HG02870 (cell line): ENCODE measurements around the gene HDAC11.
"Not testable (repeated sequence)": the region's sequence is repeated elsewhere in the genome, so short reads cannot be mapped to it uniquely, and the experiment has no call there.

Experiments used
- ATAC-seq: cut with Tn5 transposase; IDR thresholded peaks from one replicate; pipeline ENCODE4 v1.9.1; 2021; ENCODE audit warnings: mild to moderate bottlenecking, moderate library complexity; ENCODE audit not compliant: unreplicated experiment

HDAC11 gene

DNA sequence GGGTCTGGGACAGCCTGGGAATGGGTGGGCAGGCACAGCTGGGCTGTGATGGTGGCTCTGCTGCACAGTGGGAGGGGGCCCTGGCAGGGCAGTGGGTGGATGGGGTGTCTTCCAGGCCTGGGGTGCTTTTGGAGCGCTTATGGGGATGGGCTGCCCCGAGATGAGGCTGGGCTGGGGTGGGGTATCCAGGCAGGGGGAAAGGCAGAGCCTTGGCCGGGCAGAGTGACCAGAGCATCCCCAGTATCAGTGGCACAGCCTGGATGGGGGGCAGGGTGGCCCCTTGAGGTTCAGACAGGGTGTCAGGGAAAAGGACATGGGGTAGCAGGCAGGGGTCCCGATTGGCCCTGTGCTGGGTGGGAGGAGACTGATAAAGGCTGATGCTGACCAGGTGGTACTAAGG lies 26.6 kb downstream of the HDAC11 start:
- no peak for ATAC-seq

DNA sequence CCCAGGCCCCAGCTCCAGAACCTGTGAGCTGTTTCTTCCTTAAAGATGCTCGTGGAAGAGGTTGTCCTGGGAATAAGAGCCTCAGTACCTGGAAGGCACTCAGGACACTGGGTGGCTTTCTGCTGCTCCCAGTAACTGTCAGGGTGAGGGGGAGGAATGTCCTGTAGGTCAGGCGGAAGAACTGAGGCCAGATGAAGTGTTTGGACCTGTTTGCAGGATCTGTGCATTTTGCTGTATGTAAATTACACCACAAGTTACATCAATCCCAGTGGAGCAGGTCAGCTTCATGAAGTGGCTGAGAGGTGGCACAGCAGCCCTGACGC lies 27.1 kb downstream of the HDAC11 start:
- ATAC-seq = no peak

DNA sequence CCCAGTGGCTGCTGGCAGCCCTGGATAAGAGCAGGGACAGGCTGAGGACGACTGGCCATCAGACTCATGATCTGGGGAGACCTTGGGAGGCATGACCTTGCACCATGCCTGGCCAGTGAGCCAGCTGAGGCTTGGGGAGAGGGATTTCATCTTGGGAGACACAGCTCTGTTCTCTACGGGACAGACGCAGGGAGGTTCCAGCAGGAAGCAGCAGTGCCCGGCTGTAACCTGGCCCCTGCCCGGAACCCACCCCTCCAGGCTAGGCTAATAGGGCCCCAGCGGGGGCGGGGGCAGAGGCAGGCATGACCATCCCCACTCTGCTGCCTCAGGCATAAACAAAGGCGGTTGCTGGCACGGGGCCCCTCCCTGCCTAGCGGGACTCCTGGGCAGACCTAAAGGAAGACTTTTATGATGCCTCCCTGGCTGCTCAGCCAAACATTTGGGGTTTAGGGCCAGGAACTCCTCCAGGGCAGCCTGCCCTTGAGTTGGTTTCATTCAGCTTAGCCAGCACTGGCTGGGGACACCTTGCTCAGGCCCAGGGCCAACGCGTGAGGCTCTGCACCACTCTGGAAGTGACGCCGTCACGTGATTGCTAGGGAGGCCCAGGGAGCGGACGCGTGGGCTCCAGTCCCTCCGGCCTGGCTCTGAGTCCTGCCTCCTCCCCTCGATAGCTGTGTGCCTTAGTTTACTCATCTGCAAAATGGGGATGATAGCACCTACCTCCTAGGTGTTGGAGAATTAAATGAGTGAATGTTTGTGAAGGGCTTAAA lies 27.6 kb downstream of the HDAC11 start:
- ATAC-seq = no peak

DNA sequence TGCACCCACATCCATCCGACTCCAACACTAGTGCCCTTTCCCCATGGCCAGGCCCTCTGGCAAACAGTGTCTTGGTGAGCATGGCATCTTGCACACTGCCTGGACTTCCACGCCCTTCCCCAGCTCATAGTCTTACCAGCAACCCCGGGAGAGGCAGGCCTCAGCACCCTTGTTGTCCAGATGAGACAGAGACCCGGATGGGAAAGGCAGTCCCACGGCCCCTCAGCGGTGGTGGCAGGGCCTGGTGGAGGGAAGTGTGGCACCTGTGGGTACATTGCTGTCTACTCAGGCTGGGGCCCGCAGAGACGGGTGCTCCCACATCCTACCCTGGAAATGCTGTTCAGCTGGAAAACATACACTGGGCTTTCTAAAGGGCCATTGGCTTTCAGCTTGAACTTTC lies 28.4 kb downstream of the HDAC11 start:
- no peak for ATAC-seq

DNA sequence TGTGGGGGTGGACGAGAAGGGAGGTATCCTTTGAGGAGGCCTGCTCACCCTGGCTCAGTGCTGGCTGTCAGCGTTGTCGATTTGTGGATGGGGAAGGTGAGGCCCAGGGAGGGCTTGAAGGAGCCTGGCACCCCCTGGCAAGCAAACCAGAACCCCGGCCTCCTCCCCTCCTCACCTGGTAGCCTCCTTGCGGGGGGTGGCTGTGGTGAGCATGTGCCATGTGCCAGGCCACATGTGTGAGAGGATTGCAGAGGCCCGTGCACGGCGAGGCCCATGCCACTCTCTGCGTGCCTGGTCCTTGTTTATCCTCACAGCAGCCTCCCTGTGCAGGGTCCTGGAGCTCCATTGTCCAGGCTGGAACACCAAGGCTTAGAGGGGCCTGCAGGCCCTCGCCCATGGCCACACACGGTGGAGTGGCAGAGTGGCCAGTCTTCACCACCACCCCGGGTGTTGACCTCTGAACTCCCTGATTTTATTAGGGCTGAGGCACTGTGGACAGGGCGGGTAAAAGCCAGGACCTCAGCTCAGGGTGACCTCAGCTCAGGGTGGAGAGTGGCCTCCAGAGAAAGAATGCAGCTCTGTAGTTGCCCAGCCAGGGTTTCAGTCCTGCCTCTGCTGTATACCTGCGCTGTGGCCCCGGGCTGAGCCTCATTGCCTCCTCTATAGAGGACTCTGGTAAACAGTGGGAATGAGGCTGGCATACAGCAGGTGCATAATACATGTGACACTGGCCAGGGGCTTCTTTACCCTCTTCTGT lies 29.1 kb downstream of the HDAC11 start:
- ATAC-seq = no peak

DNA sequence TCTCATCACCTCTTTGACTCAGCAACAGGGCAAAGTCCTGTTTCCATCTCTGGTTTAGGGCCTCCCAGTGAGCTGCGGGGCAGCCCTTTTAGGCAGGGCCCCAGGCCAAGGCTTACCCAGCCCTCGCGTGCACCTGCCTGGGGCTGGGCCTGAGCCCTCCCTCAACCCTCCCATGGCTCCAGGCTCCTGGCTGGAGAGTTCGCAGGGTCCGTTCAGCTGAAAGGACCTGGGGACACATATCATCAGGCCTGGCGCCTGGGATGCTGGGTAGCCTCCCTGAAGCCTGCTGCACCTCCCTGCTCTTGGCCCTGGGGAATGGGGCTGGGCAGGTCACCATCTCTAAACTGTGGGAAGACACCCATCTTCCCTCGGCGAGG lies 29.7 kb downstream of the HDAC11 start:
- ATAC-seq = no peak

DNA sequence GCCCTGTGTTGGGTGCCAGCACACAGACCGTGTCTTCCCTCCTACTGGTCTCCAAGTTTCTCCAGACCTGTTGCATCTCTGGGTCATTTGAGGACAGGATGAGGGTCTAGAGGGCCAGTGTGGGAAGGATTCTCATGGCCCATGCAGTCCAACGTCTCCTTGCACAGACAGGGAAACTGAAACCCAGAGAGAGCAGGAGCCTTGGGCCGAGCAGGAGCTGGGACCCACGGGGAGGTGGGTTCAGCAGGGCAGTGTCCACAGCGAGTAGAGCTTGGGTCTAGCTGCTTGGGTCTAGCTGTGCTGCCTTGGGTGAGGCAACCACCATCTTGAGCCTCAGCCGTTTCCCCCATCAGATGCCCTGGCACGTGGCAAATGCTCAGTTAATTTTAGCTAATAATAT lies 32.3 kb downstream of the HDAC11 start:
- no peak for ATAC-seq

DNA sequence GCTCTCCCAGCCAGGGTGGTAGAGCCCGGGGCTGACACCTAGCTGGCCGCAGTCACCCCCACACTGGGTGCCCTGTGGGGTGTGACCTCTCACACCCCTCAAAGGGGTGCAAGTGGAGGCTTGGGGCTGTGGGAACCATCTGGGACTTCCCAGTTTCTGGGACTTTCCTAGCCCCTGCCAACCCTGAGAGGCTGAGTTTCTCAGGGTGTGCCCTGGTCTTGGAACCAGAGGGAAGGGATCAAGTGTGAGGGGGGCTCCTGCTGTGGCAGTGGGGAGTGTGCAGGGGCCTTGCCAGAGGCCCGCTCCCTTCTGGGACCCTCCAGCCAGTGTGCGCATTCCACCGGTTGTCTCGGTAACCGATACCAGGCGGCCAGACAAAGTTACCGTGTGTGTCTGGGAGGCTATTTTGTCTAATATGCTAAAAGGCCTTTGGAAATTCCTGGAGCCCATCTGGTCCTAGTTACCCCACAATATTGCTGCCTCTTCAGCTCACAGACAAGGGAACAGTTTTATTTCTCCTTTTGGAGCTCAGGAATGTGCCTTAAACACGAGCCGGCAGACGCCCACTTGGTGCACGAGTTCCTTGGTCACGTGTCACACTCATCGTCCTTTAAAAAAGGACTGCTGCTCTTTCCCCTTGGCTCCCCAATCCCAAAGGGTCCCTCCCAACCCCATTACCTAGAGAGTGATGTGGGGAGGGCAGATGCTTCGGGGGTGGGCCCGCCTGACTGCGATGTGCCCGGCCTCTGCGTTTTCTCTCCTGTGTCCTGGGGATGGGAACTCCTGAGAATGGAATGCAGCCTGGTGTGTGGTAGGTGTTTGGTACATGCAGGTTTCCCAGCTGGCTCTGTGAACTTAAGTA lies 33.2 kb downstream of the HDAC11 start:
- no peak for ATAC-seq

DNA sequence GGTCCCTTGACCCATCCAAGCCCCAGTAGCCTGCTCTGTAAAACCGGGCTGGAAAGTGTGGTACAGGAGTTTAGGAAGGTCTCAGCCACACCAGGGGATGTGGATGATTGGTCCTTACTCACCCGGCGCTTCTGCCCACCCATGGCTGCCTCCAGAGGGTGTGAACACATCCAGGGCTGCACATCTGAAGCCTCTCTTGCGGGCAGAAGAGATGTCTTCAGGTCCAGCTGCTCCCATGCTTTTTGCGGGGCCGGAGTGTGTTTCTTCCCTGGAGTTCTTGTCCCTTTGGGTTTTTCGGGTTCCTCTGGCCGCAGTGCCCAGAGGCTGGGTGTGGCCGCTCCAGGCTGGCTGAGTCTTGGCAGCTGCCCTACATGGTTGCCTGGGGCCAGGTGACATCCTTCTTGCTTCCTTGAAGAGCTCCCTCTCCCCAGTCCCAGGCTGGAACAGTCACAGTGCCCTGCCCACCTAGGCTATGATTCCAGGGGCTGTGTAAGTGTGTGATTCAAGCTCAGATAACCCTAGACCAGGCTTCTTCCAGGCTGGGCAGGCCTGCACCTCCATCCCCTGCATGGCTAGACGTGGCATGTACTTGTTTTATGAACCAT lies 33.9 kb downstream of the HDAC11 start:
- no peak for ATAC-seq

DNA sequence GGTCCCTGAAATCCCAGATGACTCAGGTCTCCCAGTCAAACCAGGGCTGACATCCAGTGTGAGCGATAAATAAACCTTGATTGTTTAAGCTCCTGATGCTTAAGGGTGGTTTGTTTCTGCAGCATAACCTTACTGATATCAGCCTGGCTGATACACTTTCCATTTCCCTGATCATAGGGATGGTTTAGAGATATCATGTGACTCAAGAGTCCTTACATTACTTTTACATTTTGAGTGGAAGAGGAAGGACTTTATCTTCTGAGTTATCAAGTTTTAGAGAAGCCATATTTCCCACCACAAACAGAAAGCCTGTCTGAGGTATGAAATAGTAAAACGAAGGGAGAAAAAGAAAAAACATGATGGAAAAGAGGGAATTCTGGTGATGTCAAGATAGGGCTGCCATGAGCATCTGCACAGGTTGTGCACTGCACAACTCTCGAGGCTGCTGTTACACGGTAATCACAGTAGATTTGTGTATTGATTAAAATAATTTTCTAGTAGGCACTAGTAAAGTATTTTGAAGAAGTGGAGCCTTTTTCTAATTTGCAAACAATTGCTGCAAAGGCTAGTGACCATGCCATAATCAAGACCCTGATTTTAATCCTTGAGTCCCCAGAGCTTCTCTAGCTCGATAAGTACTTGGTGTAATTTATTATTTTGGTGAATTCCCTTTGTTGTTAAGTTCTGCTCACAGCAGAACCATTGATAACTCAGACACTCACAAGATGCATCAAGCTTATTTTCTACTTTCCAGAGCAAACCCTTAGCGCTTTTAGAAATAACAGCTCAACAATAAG lies 34.7 kb downstream of the HDAC11 start:
- no peak for ATAC-seq

DNA sequence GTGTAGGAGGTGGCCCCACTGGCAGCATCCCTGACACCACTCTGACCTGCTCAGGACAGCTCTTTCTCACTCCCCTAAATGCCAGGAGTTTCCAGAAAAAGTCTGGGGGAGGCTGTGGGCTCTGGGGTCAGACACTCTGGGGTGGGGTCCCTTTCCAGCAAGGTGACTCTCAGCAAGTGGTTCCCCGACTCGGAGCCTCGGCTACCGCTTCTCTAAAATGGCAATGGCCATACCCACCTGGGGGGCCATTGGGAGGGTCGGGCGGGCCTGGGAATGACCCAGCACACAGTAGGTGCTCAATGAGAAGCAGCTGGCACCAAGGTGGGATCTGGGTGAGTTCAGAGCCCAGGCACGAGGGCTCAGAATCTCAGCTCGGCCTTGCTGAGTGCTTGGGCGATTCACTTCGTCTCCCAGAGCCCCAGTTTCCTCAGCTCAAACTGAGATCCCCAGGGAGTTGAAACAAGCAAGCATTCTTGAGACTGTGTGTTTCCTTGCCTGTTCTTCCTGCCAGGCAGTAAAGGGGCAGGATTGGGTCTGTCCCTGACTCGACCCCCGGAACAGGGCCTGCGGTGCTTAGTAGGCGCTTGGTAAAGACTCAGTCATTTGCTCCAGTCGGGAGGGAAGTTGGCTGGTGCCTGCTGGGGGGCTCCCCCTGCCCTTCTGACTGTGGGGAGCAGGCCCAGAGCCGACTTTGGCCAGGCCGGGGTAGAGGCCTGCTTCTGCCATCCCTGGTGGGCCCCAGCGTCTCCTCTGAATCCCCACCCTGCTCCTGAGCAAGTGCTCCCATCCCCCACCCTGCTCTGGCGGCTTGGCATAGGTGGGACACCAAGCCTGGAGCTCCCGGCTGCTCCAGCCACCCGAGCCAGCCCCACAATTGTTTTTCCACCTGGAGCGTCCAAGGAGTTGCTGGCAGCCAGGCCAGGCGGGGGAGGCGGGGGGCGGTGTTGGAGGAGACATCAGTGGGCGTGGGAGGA lies 36.0 kb downstream of the HDAC11 start:
- ATAC-seq = no peak

DNA sequence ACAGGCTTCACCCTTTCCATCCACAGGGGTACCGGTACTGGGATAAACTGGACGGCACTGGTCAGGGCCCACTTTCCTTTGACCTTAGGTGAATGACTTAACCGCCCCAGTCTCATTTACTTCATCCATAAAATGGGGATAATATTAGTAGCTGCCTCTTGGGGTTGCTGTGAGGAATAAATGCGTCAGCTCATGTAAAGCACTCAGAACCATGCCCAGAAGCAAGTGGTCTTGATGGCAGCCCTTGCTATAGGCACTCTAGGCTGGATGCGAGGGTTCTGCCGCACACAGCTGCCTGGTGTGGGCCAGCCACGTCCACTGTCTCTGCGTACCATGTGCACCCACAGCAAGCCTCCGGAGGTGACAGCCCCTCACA lies 36.6 kb downstream of the HDAC11 start:
- ATAC-seq = no peak

DNA sequence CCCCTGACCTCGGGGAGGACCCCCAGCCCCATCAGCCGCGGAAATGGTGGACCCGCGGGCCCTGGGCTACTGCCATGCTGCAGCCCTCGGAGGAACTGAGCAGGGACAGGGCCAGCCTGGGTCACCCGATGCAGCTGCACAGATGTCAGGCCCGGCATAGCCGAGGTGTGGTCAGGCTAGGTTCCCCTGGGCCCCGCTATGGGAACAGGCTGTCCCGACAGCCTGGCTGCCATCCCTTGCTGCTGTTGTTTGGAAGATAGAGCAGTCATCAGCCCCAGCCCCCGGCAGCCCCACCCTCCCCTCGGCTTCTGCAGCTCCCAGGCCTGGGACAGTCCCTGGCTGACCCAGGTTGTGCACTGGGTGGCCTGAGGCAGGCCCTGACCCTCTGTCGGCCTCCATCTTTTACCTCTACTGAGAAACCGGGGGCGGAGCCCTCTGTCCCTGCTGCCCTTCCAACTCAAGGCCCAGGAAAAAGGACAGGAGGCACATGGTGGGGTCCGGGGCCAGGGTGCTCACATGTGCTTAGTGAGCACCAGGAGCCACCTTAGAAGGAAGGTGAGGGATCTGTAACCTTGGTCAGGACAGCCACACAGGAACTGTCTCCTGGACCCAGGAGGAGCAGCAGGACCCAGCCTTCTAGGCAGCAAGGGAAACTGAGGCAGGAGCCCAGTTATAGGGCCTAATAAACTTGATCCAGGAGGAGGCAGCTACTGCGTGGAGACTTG lies 37.3 kb downstream of the HDAC11 start:
- ATAC-seq = no peak

DNA sequence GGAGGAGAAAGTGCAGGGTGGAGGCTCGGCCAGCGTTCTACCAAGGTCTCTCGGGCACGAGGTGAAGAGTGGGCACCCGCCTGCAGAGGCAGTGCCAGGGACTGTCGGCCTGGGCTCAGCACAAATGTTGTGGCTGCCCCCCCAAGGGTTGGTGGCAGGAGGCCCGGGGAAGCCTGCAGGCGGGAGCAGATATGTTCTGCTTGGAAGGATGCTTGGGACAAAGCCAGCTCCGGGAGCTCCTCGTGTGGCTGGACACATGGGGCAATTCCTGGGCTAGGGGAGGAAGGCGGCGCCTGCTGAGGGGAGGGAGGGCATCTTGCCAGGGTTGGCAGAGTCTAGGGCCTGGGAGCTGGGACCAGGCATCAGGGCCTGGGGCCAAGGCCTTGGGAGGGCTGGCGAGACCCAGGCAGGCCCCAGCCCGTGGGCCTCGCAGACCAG lies 38.4 kb downstream of the HDAC11 start:
- ATAC-seq = no peak

DNA sequence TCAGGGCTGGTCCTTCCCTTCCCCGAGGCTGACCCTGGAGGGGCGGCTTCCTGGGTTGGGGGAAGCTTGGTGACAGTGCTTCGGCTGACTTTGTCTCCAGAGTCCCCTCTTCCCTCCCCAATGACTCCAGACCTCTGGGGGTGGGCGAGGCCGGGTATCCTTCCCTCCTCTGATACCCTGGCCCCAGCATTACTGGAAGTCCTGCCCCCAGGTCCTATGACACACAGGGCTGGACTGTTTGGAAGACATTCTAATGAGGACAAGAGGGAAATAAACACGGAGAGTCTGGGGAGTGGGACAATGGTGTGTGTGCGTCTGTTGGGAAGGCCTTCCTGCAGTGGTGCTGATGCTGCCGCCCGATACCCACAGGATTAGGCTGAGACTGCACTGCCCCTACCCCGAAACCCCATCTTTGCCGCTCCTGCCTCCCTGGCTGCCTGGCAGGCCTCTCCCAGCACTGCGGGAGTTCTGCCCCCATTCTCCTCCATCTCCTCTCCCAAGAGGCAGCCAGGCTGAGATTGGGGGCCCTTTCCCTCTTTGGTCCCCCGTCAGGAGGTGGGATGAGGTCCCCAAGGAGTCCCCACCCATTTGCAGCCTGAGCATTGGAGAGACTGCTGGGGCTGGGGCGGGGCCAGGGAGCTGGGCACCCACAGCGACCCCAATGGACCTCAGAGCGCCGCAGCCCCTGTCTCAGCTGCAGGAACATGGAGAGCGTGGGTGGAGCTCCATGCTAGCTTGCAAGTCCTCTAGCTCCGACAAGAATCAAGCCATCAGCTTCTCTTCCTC lies 39.1 kb downstream of the HDAC11 start:
- no peak for ATAC-seq

DNA sequence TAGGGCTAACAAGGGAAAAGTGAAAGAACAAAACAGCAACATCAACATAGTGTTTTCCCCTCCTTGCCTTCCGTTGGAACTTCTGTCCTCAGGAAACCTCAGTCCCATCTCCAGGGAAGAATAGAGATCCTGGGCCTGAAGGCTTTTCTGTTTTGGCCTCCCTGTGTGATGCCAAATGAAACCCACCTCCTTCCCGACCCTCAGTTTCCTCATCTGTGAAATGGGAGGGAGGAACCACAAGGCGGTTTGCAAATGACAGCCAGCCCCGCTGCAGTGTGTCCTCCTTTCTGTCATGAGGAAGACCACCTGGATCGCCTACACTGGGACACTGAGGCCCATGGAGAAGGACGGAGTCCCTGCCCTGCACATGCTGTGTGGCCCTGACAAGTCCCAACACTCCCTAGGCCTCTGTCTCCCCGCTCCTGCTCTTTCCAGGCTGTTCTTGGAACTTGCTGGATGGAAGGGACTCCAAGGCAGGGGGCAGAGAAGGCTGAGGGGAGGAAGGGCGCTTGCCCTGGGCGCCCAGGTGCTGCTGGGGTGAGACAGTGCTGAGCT lies 40.3 kb downstream of the HDAC11 start:
- ATAC-seq = no peak

DNA sequence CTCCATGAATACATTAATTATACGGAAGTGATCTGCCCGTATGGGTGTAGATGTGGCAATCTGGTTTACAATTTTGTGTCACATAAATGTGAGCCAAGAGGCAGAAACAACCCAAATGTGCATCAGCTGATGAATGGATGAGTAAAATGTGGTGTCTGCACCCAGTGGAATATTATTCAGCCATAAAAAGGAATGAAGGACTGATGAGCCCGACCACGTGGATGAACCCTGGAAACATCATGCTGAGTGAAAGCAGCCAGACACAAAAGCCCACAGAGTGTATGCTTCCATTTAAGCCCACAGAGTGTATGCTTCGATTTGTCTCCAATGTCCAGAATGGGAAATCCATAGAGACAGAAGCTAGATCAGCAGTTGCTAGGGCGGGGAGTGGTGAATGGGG lies 41.2 kb downstream of the HDAC11 start:
- no peak for ATAC-seq

DNA sequence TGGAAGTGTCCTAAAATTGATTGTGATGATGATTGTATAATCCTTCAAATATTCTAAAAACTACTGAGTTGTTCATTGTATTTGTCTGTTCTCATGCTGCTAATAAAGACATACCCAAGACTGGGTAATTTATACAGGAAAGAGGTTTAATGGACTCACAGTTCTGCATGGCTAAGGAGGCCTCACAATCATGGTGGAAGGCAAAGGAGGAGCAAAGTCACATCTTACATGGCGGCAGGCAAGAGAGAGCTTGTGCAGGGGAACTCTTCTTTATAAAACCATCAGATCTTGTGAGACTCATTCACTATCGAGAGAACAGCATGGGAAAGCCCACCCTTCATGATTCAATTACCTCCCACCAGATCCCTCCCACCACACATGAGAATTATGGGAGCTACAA lies 41.6 kb downstream of the HDAC11 start:
- not testable (repeated sequence) for ATAC-seq
